GM12892 (cell line): ENCODE results near the gene APBA2.

Experiments used
- POLR2A ChIP-seq: IDR thresholded peaks from 2 replicates; pipeline ENCODE4 v1.6.1; 2011; ENCODE audit warnings: low read depth, low read length, control low read depth
- POLR2AphosphoS5 ChIP-seq: IDR thresholded peaks from 2 replicates; pipeline ENCODE4 v1.6.1; 2011; ENCODE audit warnings: low read depth, low read length, control low read depth

DNA sequence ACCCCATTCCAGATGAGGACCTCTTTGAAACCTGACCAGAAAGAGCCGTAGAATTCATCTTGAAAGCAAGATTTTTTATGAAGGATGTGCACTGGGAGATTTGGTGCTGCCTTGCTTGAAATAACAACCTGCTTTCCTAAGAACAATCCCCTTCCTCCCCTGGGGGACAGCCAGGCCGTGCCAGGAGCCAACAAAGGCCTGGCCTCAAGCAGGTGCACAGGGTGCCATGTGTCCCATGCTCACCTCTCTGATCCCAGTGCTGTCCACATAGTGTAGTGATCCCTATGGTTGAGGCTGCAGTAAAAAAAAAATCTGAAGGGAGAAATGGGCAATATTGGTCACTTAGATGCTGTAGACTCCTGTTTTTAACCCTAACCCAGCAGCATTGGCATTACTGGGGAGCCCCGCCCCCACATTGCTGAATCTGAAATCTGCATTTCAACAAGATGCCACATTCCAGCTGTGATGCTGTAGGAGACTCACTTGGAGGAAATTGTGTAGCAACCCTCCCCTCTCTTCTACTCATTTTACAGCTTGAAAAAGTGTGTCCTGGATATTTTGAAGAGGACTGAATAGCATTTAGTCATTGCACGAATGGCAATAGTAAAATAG lies 171.2 kb downstream of the APBA2 start:
- TF ChIP-seq POLR2AphosphoS5, result no peak
- TF ChIP-seq POLR2A, result no peak
